ENCODE data around the gene ATP2B1.

DNA sequence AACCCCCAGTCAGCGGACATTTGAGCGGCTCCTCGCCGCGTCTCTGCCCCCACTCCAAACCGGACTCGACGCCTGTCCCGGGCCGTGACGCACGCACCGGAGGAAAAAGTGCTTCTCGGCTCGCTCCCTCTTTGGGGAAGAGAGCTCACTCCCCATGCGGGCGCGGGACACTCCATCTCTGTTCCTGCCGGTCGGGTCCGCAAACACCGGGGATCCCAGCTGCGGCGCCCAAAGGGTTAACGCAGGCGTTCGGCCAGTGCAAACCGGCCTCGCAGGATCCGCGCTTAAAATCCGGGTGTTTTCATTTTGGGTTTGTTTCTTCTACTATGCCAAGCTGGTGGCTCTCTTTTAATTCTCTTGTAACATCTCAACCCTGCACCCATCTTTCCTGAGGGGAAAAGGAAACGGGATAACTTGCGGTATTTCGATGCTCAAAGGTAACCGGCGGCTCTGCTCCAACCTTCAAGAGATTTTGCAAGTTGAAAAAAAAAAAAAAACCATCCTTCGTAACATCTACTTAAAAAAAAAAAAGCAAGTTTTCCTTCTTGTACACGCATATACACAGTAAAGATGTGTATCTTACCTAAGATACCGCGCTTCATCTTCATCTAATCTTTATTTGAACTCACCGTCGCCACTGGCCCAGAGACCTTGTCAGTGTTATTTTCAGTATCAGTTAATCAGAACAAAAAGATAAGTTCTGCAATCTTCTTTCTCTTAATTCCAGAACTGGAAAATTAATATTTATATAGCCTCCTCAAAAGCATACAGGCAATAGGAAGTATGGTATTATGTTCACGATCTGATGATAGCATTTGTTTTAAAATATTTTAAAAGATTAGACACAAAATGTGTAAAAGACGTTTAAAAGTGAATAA lies 1.6 kb upstream of the ATP2B1 start:
- TF ChIP-seq, protein P1, sequence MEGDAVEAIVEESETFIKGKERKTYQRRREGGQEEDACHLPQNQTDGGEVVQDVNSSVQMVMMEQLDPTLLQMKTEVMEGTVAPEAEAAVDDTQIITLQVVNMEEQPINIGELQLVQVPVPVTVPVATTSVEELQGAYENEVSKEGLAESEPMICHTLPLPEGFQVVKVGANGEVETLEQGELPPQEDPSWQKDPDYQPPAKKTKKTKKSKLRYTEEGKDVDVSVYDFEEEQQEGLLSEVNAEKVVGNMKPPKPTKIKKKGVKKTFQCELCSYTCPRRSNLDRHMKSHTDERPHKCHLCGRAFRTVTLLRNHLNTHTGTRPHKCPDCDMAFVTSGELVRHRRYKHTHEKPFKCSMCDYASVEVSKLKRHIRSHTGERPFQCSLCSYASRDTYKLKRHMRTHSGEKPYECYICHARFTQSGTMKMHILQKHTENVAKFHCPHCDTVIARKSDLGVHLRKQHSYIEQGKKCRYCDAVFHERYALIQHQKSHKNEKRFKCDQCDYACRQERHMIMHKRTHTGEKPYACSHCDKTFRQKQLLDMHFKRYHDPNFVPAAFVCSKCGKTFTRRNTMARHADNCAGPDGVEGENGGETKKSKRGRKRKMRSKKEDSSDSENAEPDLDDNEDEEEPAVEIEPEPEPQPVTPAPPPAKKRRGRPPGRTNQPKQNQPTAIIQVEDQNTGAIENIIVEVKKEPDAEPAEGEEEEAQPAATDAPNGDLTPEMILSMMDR (IDR thresholded peaks at IDR 0.05) = no peak
- no peak for TF ChIP-seq EZH2 (IDR thresholded peaks at IDR 0.05; ENCODE audit: borderline replicate concordance, insufficient read depth, low read depth, low read length, poor library complexity, severe bottlenecking)
